Right lobe of liver (tissue), 6 donors: ENCODE measurements around the gene VPS18. TPM values are rescaled to one million over a fixed set of nuclear protein-coding genes. Genes with fewer than 3 reads are reported as not detected.

Experiments used
- ATAC-seq, 4 donors: fragments of 200-7000 bp; cut with Tn5 transposase; one replicate each; pipeline ENCODE4 v1.9.1; 2020; ENCODE audit warnings: mild to moderate bottlenecking in 4 of 4, moderate library complexity in 4 of 4
- DNase-seq, 3 donors: peaks; one replicate each; pipeline ENCODE4 v3.0.0-alpha.2; 2020
- H3K27ac ChIP-seq, 3 donors: fragments of 200-600 bp; one replicate each; pipeline ENCODE4 v1.8.0; 2022
- H3K27me3 ChIP-seq, 2 donors: fragments of 200-600 bp; one replicate each; pipeline ENCODE4 v1.8.0; 2022
- H3K36me3 ChIP-seq, 4 donors: fragments of 200-600 bp; sonication (generic) in 1 of 4; one replicate each; pipeline versions ENCODE4 v1.5.1 to v1.8.0; 2017 to 2022; ENCODE audit warnings: control low read depth in 1 of 4
- H3K4me1 ChIP-seq, 4 donors: fragments of 200-600 bp; sonication (generic) in 1 of 4; one replicate each; pipeline versions ENCODE4 v1.5.1 to v1.8.0; 2017 to 2022; ENCODE audit warnings: control low read depth in 1 of 4
- H3K4me3 ChIP-seq, 3 donors: fragments of 200-600 bp; one replicate each; pipeline ENCODE4 v1.8.0; 2022
- H3K9me3 ChIP-seq, 4 donors: fragments of 200-600 bp; sonication (generic) in 1 of 4; one replicate each; pipeline versions ENCODE4 v1.5.1 to v1.8.0; 2017 to 2022; ENCODE audit warnings: control low read depth in 1 of 4
- POLR2A ChIP-seq: fragments of 450-650 bp; IDR thresholded peaks from one replicate; pipeline ENCODE4 v1.6.1; 2017; ENCODE audit warnings: antibody characterized with exemption, mild to moderate bottlenecking
- WGBS: methylation state at CpG from one replicate; pipeline ENCODE4 v1.1.6; 2018; ENCODE audit warnings: low coverage, low lambda C conversion rate; ENCODE audit not compliant: insufficient coverage; ENCODE audit errors: missing lambda C conversion rate; 5-methylcytosine and 5-hydroxymethylcytosine counted together
- intact Hi-C, 2 donors: fragments of 100-400 bp; cut with DNase I; formaldehyde crosslinking; loops; one replicate each; pipeline versions ENCODE4 v1.11.2 to v1.14.1; 2022
- total RNA-seq, 6 experiments: library from RNA; depleted of rRNA in 2 of 6; stranded (reverse); fragments of >200 nt in 2 of 6; fragmentation: NEBNext Ultra II Directional in 3 of 6; extraction: Animal tissue kit (Norgen Biotek cat#: 25700) in 3 of 6; gene quantifications; one replicate each; pipeline versions ENCODE4 v1.1.0 to v1.2.4, GENCODE V29; 2016 to 2023
- TF ChIP-seq, protein P1 (sequence below), 4 donors: fragments of 200-600 bp in 3 of 4; fragments of 450-650 bp in 1 of 4; IDR thresholded peaks; one replicate each; pipeline versions ENCODE4 v1.5.1 to v1.8.0; 2016 to 2022; ENCODE audit warnings: antibody characterized with exemption in 4 of 4, mild to moderate bottlenecking in 2 of 4
- donor health status: DM: no; HTN: yes; CAD: no.
- donor health status: DM: no; HTN: no; CAD: no.
- donor health status: DM: no; HTN: no; CAD: no.
- donor health status: DM: no; HTN: yes; CAD: no.
- donor health status: DM: no; HTN: yes; CAD: no.

VPS18 gene
- total RNA-seq, 6 experiments from 2014 or later, result 8.4 to 24.7 (median 12.9) TPM

- intact Hi-C loops, result no loop called here
- Histone ChIP-seq H3K4me3 (no peak overlapping the region), H3K27ac (no peak overlapping the region), H3K4me1 (peaks cover 0 to 12% (median 0%) of the 10 kb centered on the region in 4 donors), H3K36me3 (no peaks in the 10 kb centered on the region), H3K27me3 (no peaks in the 10 kb centered on the region), H3K9me3 (no peaks in the 10 kb centered on the region)
- DNase-seq (no peak), ATAC-seq (no peak)
- WGBS, result 86% methylated on average over 5 of the region's 6 CpGs
- TF ChIP-seq, protein P1, sequence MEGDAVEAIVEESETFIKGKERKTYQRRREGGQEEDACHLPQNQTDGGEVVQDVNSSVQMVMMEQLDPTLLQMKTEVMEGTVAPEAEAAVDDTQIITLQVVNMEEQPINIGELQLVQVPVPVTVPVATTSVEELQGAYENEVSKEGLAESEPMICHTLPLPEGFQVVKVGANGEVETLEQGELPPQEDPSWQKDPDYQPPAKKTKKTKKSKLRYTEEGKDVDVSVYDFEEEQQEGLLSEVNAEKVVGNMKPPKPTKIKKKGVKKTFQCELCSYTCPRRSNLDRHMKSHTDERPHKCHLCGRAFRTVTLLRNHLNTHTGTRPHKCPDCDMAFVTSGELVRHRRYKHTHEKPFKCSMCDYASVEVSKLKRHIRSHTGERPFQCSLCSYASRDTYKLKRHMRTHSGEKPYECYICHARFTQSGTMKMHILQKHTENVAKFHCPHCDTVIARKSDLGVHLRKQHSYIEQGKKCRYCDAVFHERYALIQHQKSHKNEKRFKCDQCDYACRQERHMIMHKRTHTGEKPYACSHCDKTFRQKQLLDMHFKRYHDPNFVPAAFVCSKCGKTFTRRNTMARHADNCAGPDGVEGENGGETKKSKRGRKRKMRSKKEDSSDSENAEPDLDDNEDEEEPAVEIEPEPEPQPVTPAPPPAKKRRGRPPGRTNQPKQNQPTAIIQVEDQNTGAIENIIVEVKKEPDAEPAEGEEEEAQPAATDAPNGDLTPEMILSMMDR (IDR thresholded peaks at IDR 0.05), result no peak
- TF ChIP-seq POLR2A, result no peak
Measured at GRCh38 chr15:40875991-40876730, 18.1 kb upstream of the VPS18 start.

- ATAC-seq (no peak), DNase-seq (no peak)
- peaks cover 0 to 12% (median 0%) of the 10 kb centered on the region in 4 donors for H3K4me1 ChIP-seq
- WGBS, result 45% methylated on average over 2 of the region's 2 CpGs
- no peaks in the 10 kb centered on the region for H3K27me3 ChIP-seq
- H3K9me3 ChIP-seq, result no peaks in the 10 kb centered on the region
- intact Hi-C loops, result no loop called here
- no peak overlapping the region for H3K27ac ChIP-seq
- no peaks in the 10 kb centered on the region for H3K36me3 ChIP-seq
- TF ChIP-seq POLR2A, result no peak
- TF ChIP-seq, protein P1 (IDR thresholded peaks at IDR 0.05), result no peak
- H3K4me3 ChIP-seq, result no peak overlapping the region
Measured at GRCh38 chr15:40877694-40878093, 16.6 kb upstream of the VPS18 start.

DNA sequence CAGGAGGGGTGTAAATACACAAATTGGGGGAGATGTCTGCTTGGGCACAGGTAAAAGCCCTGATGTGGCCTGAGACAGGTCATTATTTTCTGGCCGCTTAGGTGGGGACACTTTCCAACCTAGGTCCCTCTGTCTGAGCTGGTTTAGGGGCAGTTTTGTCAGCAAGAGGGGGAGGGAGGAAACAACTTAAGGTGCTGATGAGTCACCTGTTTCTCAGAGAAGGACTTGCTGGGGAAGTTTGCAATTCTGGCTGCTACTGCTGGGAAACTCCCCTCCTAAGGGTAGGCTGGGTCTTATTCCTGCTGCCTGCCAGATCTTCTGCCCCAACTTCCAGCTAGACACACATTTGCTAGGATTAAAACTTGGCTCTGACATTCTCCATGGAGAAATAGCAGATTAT lies 15.5 kb upstream of the VPS18 start:
- no peak for ATAC-seq
- Histone ChIP-seq H3K27ac (no peak overlapping the region), H3K4me1 (peaks cover 0 to 7% (median 0%) of the 10 kb centered on the region in 4 donors), H3K4me3 (no peak overlapping the region), H3K36me3 (no peaks in the 10 kb centered on the region), H3K27me3 (no peaks in the 10 kb centered on the region), H3K9me3 (no peaks in the 10 kb centered on the region)
- WGBS, result 100% methylated on average over 1 of the region's 1 CpG
- no peak for TF ChIP-seq POLR2A
- TF ChIP-seq, protein P1 (IDR thresholded peaks at IDR 0.05), result no peak
- DNase-seq, result no peak
- intact Hi-C loops, result no loop called here

- H3K36me3 ChIP-seq, result no peaks in the 10 kb centered on the region
- 90% methylated on average over 3 of the region's 6 CpGs for WGBS
- DNase-seq, result no peak
- H3K27me3 ChIP-seq, result no peaks in the 10 kb centered on the region
- ATAC-seq, result no peak
- TF ChIP-seq POLR2A, result no peak
- TF ChIP-seq, protein P1 (IDR thresholded peaks at IDR 0.05), result no peak
- H3K9me3 ChIP-seq, result no peaks in the 10 kb centered on the region
- no peak overlapping the region for H3K4me3 ChIP-seq
- H3K4me1 ChIP-seq, result no peaks in the 10 kb centered on the region
- H3K27ac ChIP-seq, result no peak overlapping the region
- intact Hi-C loops, result no loop called here
Measured at GRCh38 chr15:40879609-40880008, 14.6 kb upstream of the VPS18 start.
